ENCODE data around the gene XIRP2.
"Not testable (repeated sequence)": the region's sequence is repeated elsewhere in the genome, so short reads cannot be mapped to it uniquely, and the experiment has no call there.

XIRP2 gene

GRCh38 chr2:167215595-167215994 is 327.3 kb downstream of the XIRP2 start:
- no peak for DNase-seq

- DNase-seq = no peak
Observed at GRCh38 chr2:167237478-167237877, 349.2 kb downstream of the XIRP2 start.

GRCh38 chr2:167240671-167241070 is 352.4 kb downstream of the XIRP2 start:
- DNase-seq = no peak

GRCh38 chr2:167249197-167249596 is 360.9 kb downstream of the XIRP2 start:
- peak; percentile 77 for DNase-seq

GRCh38 chr2:167253025-167253424 is 364.7 kb downstream of the XIRP2 start:
- DNase-seq = no peak

GRCh38 chr2:167254721-167255120 is 366.4 kb downstream of the XIRP2 start:
- no peak for DNase-seq

GRCh38 chr2:167258712-167259111 is 370.4 kb downstream of the XIRP2 start:
- DNase-seq = no peak

GRCh38 chr2:167264380-167264779 is 376.1 kb downstream of the XIRP2 start:
- DNase-seq = peak; percentile 12

- DNase-seq = no peak
Observed at GRCh38 chr2:167265004-167265403, 376.7 kb downstream of the XIRP2 start.

- no peak for DNase-seq
Observed at GRCh38 chr2:167265722-167266121, 377.4 kb downstream of the XIRP2 start.

- not testable (repeated sequence) for DNase-seq
Observed at GRCh38 chr2:167268245-167268644, 380.0 kb downstream of the XIRP2 start.

- DNase-seq = no peak
Observed at GRCh38 chr2:167271932-167272331, 383.7 kb downstream of the XIRP2 start.

GRCh38 chr2:167275046-167275445 is 386.8 kb downstream of the XIRP2 start:
- DNase-seq = no peak

- no peak for DNase-seq
Observed at GRCh38 chr2:167279810-167280209, 391.5 kb downstream of the XIRP2 start.

GRCh38 chr2:167287212-167287611 is 398.9 kb downstream of the XIRP2 start:
- no peak for DNase-seq

GRCh38 chr2:167289651-167290410 is 401.6 kb downstream of the XIRP2 start:
- DNase-seq = peak; percentile 22

GRCh38 chr2:167292430-167293171 is 404.3 kb downstream of the XIRP2 start, which contains the start of gene B3GALT1:
TSS of gene B3GALT1 (plus strand) at chr2:167293001.
- peak; percentile 81 for DNase-seq

GRCh38 chr2:167293172-167293781 is 405.0 kb downstream of the XIRP2 start:
- DNase-seq = no peak

- no peak for DNase-seq
Observed at GRCh38 chr2:167293943-167294775, 405.9 kb downstream of the XIRP2 start.

- DNase-seq = peak; percentile 48
Observed at GRCh38 chr2:167294776-167295140, 406.5 kb downstream of the XIRP2 start.

- no peak for DNase-seq
Observed at GRCh38 chr2:167297292-167297691, 409.0 kb downstream of the XIRP2 start.

- DNase-seq = peak; percentile 14
Observed at GRCh38 chr2:167298017-167298416, 409.7 kb downstream of the XIRP2 start.
